Head of caudate nucleus (tissue), 42 donors: ENCODE results near the gene NCBP1.
"Not testable (repeated sequence)": the region's sequence is repeated elsewhere in the genome, so short reads cannot be mapped to it uniquely, and the experiment has no call there.

ENCODE experiments used
- DNase-seq, 42 donors: peaks; one replicate each; pipeline versions ENCODE4 v3.0.0 to v3.0.0-alpha.2; 2020 to 2021; ENCODE audit warnings: mixed read lengths in 7 of 42
- intact Hi-C: fragments of 100-400 bp; cut with DNase I; formaldehyde crosslinking; loops from one replicate; pipeline ENCODE4 v1.15.0; 2022

Gene NCBP1

DNA sequence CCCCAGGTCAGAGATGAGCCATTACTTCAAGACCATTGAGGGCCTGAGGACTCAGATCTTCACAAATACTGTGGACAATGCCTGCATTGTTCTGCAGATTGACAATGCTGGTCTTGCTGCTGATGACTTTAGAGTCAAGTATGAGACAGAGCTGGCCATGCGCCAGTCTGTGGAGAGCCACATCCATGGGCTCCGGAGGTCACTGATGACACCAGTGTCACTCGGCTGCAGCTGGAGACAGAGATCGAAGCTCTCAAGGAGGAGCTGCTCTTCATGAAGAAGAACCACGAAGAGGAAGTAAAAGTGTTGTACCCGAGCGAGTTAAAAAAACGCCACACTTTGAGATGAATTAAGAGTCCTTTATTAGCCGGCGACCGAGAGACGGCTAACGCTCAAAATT is 65.7 kb downstream of the NCBP1 start:
- peak; percentile 11 to 90 (median 74) for DNase-seq
- intact Hi-C loops, result loop anchor here (5.0 to 10.0 kb wide), 2 partner anchors 64 to 283 kb away; partner anchors contain the start of genes ANP32B, NCBP1 and TSTD2

DNA sequence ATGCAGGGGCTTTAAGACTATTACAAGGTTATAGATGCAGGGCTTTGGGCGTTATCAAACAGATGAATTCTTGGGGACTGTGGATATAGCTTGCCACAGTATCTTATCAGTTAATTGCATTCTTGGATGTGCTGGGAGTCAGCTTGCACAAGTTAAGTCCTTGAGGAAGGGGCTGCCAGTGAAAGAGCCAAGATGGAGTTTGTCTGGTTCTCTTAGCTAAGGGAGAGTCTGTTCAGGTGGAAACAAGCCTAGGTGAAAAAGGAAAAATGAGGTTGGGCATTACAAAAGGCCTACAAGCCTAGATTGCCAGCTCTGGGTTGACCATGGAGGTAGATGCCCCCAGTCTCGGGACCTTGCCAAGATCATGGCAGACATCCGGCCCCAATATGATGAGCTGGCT is 66.2 kb downstream of the NCBP1 start:
- intact Hi-C loops, result loop anchor here (5.0 to 10.0 kb wide), 2 partner anchors 65 to 282 kb away; partner anchors contain the start of genes ANP32B, NCBP1 and TSTD2
- DNase-seq, result not testable (repeated sequence)

DNA sequence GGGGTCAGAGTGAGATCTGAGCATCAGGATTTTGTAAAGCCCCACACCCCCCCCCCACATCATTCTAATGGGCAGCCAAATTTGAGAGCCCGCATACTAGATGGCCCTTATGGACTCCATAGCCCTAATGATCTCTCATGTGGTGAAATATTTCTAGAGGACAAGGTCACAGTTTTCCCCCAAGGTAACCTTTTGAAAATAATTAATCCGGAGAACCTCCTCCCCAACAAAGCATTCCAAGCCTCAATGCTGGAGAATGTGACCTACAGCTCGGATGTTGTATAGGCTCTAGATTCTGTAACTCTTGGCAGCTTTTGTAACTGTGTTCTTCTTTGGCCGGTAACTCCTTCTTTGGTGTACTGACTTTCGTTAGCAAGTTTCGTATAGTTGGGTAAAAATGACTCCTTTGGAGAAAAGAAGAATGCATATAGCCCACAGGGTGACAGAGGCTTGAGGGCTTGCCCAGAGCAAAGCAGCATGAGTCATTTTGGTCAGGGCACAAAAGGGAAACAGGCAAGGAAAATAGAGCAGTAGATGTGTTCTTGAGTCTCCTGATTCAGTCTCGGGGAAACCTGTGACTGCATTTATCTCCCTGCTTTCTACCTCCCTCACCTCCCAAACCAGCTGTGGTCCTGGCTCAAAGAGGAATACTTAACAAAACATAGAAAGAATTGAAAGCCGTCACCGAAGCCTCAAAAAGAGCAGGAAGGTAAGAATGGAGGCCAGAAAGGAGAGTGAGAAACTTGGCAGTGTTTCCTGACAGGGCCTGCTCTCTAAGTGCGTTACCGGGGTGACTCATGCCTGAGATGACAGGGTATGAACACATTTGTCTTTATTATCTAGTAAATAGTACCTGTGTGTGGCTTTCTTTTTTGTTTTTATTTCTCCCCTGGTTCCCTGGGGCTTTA is 70.1 kb downstream of the NCBP1 start:
- peak in 8 of 42 donors; percentile 12 to 49 (median 28) for DNase-seq
- intact Hi-C loops, result no loop called here

DNA sequence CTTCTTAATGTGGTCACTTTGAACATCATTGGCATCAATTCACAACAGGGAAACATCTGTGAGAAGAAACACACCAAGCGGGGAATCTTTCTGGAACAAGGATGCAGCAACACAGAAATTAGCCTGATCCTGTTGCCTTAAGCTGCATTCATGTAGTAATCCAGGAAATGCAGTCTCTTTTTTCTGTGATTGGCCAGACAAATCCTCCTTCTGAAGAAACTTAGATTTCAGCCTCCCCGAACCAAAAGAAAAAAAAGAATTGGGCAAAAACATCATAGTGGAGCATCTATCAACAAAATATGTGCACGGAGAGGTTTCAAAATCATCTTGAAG is 70.7 kb downstream of the NCBP1 start:
- intact Hi-C loops, result no loop called here

DNA sequence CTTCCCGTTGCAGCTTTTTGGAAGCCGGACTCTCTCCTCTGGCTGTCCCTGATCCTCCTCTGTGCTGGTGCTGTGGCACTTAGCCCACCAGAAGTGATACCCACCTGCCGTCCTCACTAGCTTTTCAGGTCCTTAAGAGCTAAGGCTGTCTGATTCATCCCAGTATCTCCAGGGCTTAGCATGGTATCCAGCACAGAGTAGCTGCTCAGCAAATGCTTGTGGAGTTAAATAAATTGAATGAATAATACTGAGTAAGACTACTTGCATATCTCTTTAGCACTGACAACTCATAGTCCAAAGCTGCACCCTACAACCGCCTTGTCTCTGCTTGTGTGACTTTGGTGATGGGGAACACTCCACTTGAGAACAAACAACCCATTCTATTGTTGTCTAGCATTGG is 71.2 kb downstream of the NCBP1 start:
- DNase-seq, result no peak
- intact Hi-C loops, result no loop called here

More for the DNA sequence above, 70.7 kb downstream of the NCBP1 start:
- DNase-seq, result no peak

DNA sequence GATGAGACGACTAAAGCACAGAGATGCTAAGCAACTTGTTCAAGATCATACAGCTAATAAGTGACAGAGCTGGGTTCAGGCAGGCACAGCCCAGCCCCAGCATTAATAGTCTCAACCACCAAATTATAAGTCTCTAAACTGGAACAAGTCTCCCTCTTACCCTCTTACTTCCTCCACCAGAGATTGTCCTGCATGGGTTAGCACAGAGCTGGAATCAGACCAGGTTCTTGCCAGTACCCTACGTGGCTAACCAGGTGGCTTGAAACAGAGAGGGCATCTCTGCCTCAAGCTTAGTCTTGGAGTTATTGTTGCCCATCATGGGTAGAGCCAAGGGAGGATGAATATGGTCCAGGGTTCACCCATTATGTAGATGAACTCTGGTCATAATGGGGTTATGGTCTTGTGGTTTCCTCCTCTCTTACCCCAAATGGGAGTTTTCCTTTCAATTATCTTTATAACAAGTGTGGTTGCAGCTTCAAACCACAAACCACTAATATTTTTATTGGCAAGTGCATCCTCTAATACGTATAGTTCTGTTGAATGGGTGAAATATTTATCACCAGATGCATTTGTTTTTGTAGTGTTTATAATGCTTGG is 71.8 kb downstream of the NCBP1 start:
- intact Hi-C loops, result no loop called here
- no peak for DNase-seq

DNA sequence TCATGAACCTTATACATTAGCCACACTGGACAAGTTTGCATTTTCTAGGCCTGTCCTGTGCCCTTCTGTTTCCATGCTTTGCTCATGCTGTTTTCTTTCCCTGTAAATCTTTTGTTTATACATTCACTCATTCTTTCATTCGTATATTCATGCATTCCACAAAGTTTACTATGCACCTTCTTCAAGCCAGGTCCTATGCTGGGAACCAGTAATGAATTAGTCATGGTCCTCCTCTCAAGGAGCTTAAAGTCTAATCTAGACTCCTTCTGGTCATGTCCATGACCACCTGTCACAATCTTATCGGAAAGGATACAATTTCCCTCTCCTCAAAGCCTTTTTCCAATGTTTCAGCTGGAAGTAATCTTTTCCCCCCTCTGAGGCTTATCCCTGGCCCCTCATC is 72.6 kb downstream of the NCBP1 start:
- DNase-seq, result no peak
- intact Hi-C loops, result no loop called here

DNA sequence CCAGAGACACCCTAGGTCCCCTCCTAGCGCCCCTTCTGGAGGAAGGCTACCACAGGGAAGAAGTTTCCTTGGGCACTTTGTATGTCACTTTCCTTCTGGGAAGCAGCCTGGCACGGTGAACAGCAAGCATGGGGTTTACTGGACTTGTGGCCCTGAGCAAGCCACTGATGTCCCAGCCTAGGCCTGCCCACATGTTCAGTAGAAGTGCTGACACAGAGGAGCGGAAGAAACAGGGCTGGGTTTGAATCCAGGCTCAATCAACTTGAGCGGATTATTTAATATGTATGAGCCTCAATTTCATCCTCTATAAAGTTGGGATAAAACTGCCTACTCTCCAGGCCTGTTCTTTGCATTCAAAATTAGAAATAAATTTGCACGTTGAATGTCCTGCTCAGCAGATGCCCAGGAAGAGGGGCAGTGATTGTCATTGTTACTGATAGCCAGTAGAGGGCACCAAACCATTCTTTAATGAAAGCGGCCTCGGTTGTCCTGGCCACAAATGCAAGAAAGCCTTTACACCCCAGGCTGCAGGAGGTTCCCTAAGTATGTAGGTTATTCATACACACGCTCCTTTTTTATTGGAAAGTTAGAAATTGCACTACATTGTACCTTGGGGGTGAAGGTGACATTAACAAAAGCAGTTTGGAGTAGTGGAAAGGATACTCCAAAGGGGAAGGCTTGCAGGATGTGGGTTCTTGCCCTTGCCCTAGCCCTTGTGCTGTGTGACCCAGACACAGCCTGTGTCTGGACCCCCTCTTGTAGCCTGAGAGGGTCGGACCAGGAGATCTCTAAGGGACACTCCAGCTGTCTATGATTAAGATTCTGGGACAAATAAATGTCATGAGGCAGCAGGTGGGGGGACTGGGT is 77.0 kb downstream of the NCBP1 start:
- intact Hi-C loops, result loop anchor here (5.0 kb wide), 1 partner anchor 192 kb away; no protein-coding TSS in a partner anchor
- peak in 36 of 42 donors; percentile 20 to 80 (median 52) for DNase-seq

DNA sequence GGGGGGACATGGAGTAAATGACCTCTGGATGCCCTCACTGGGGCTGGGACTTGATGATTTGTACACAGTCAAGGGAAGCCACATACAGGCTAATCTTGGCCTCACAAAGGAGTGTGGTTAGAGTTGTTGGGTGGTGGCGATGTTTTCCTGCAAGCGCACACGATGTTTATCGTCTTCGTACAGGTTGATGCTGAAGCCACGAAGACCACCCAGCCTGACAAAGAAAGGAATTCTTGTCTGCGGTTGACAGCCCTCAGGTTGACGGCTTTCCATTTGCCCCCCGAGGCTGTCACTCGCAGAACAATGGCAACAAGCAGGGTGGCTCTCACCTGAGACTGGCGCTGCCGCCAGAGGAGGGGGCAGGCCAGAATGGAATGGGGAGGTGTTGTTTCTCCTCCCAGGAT is 77.6 kb downstream of the NCBP1 start:
- DNase-seq, result no peak
- intact Hi-C loops, result loop anchor here (5.0 kb wide), 1 partner anchor 191 kb away; no protein-coding TSS in a partner anchor

DNA sequence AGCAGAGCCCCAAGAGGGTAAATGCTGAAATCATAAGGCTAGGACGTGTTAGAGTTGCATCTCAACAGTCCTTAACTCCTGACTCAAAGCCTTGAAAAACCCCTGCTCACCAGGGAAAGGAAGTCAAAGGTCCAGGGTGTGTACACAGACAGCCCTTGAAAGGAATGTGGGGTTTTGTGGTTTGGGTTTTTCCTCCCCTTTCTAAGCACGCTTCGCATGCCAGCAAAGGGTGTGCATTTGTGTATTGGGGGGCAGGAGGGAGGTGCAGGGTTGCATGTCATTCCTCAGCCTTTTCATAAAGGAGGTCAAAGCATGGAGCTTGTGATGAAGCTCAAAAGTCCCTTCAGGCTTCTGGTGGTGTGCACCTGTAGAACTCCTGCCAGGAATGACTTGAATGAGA is 80.8 kb downstream of the NCBP1 start:
- intact Hi-C loops, result loop anchor here (5.0 kb wide), 1 partner anchor 188 kb away; no protein-coding TSS in a partner anchor

DNA sequence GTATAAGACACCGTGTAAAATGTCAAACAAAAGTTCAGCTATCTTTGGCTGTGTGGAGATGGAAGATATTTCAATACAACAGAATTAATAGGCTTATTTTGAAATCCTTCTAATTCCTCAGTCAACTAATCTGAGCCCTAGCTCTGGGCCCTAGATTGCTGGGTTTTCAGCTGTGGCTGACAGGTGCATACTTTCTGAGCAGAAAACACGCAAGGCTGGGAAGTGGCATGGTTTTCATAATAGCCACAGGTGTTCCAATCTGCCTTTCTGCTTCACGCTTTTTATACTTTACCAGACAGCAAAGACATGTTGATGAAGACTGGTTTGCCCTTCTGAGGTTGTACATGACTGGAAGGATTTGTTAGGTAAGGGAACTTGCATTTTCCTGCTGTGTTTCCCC is 84.2 kb downstream of the NCBP1 start:
- intact Hi-C loops, result no loop called here
- DNase-seq, result peak in 1 of 42 donors; percentile 18

More for the DNA sequence above, 80.8 kb downstream of the NCBP1 start:
- DNase-seq, result peak in 1 of 42 donors; percentile 2

DNA sequence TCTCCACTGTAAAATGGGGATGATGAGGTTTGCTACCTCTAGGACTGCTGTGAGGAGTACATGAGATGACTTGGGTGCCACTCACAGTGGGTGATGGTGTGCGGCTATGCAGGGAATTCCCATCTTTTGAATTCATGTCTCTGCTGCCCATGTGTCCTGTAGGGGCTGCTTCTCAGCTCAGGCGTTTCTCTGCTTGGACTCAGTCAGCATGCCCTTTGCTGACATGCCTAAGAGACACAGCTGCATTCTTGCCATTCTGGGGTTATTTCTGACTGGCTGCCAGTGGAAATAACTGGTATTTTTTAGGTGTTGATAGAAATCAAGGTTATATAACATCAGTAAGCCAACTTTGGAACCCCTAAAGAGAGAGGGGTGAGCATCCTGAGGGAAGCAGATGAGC is 87.8 kb downstream of the NCBP1 start:
- intact Hi-C loops, result no loop called here
- DNase-seq, result no peak

DNA sequence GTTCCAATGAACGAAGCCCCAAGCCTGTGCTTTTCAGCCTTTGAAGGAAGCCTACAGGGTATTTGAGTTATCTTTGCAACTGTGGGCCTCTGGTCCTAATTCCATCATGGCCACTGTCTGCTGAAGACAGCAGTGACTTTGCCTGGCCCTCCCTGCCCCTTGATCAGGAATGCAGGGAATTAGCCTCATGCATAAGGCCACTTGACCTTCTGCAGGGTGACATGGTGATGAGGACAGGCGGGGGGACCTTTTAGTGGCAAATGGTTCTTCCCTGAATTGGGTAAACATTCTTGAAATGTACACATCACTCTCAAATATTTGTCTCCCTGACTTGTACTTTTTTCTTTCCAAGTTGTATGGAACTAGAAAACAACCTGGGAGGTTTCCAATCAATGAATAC is 88.7 kb downstream of the NCBP1 start:
- DNase-seq, result peak in 1 of 42 donors; percentile 24
- intact Hi-C loops, result no loop called here
